ENCODE data around the gene AMN1. TPM values are rescaled to one million over a fixed set of nuclear protein-coding genes. Genes with fewer than 3 reads are reported as not detected.

AMN1 gene
- total RNA-seq, 1 experiment from 2014 or later = 12.1 TPM

GRCh38 chr12:31641509-31642090 is 87.2 kb downstream of the AMN1 start:
- TF ChIP-seq RELA (CRISPR knock-in tag; IDR thresholded peaks at IDR 0.05; ENCODE audit: borderline replicate concordance) (no peak), ZBTB21 (CRISPR knock-in tag; IDR thresholded peaks at IDR 0.05; ENCODE audit: borderline replicate concordance) (no peak)
- Mint-ChIP-seq H3K27ac (no peak overlapping the region), H3K9me3 (no peaks in the 10 kb centered on the region), H3K27me3 (ENCODE audit: low read depth) (no peaks in the 10 kb centered on the region), H3K36me3 (no peaks in the 10 kb centered on the region), H3K4me1 (peaks cover 1% of the 10 kb centered on the region; the same call in 1 of the 2 replicates), H3K4me3 (no peak overlapping the region)
- no peak for DNase-seq (ENCODE audit: low spot score)
- CTCF ChIA-PET = interaction anchor here (0.6 kb wide), 1 partner anchor 1084 kb away, joined by 3 read pairs; no protein-coding TSS in a partner anchor
- ATAC-seq = no peak
- POLR2A ChIA-PET = no interaction called here

DNA sequence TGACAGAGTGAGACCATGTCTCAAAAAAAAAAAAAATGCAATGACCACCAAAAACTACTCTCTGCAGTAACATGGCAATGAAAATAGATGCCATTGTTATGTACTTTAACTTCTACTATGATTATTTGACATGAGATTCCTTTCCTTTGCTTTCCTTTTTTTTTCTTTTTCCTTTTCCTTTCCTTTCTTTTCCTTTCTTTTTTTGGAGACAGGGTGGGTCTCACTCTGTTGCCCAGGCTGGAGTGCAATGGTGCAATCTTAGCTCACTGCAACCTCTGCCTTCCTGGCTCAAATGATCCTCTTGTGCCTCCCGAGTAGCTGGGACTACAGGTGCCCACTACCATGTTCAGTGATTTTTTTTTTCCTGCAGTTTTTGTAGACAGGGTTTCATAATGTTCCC is 94.2 kb downstream of the AMN1 start:
- POLR2A ChIA-PET = no interaction called here

GRCh38 chr12:31633464-31633863 is 95.4 kb downstream of the AMN1 start:
- DNase-seq (ENCODE audit: low spot score) = no peak
- Mint-ChIP-seq H3K4me3 (no peak overlapping the region), H3K36me3 (no peaks in the 10 kb centered on the region), H3K4me1 (peaks cover 7% of the 10 kb centered on the region), H3K27ac (no peak overlapping the region), H3K9me3 (no peaks in the 10 kb centered on the region), H3K27me3 (ENCODE audit: low read depth) (no peaks in the 10 kb centered on the region)
- TF ChIP-seq ZNF317 (CRISPR knock-in tag; IDR thresholded peaks at IDR 0.05; ENCODE audit: borderline replicate concordance, low read depth) (no peak), RORB (CRISPR knock-in tag; IDR thresholded peaks at IDR 0.05) (no peak), CREM (CRISPR knock-in tag; IDR thresholded peaks at IDR 0.05) (no peak), E2F4 (CRISPR knock-in tag; IDR thresholded peaks at IDR 0.05; ENCODE audit: borderline replicate concordance, low read depth) (no peak), CREB1 (CRISPR knock-in tag; IDR thresholded peaks at IDR 0.05) (no peak), FOXP4 (CRISPR knock-in tag; IDR thresholded peaks at IDR 0.05) (no peak), ETV6 (CRISPR knock-in tag; IDR thresholded peaks at IDR 0.05) (no peak)
- TF ChIP-seq, protein P1, sequence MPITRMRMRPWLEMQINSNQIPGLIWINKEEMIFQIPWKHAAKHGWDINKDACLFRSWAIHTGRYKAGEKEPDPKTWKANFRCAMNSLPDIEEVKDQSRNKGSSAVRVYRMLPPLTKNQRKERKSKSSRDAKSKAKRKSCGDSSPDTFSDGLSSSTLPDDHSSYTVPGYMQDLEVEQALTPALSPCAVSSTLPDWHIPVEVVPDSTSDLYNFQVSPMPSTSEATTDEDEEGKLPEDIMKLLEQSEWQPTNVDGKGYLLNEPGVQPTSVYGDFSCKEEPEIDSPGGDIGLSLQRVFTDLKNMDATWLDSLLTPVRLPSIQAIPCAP (CRISPR knock-in tag; IDR thresholded peaks at IDR 0.05) = no peak
- ChIA-PET POLR2A (no interaction called here), CTCF (no interaction called here)
- no peak for ATAC-seq

More for the DNA sequence above, 94.2 kb downstream of the AMN1 start:
- H3K27me3 Mint-ChIP-seq (ENCODE audit: low read depth) = no peaks in the 10 kb centered on the region
- DNase-seq (ENCODE audit: low spot score) (no peak), ATAC-seq (no peak)
- no peak for TF ChIP-seq CREM (CRISPR knock-in tag; IDR thresholded peaks at IDR 0.05)
- TF ChIP-seq NFYB (CRISPR knock-in tag; conservative IDR thresholded peaks at IDR 0.05; ENCODE audit: low read depth) = no peak
- TF ChIP-seq, protein P2, sequence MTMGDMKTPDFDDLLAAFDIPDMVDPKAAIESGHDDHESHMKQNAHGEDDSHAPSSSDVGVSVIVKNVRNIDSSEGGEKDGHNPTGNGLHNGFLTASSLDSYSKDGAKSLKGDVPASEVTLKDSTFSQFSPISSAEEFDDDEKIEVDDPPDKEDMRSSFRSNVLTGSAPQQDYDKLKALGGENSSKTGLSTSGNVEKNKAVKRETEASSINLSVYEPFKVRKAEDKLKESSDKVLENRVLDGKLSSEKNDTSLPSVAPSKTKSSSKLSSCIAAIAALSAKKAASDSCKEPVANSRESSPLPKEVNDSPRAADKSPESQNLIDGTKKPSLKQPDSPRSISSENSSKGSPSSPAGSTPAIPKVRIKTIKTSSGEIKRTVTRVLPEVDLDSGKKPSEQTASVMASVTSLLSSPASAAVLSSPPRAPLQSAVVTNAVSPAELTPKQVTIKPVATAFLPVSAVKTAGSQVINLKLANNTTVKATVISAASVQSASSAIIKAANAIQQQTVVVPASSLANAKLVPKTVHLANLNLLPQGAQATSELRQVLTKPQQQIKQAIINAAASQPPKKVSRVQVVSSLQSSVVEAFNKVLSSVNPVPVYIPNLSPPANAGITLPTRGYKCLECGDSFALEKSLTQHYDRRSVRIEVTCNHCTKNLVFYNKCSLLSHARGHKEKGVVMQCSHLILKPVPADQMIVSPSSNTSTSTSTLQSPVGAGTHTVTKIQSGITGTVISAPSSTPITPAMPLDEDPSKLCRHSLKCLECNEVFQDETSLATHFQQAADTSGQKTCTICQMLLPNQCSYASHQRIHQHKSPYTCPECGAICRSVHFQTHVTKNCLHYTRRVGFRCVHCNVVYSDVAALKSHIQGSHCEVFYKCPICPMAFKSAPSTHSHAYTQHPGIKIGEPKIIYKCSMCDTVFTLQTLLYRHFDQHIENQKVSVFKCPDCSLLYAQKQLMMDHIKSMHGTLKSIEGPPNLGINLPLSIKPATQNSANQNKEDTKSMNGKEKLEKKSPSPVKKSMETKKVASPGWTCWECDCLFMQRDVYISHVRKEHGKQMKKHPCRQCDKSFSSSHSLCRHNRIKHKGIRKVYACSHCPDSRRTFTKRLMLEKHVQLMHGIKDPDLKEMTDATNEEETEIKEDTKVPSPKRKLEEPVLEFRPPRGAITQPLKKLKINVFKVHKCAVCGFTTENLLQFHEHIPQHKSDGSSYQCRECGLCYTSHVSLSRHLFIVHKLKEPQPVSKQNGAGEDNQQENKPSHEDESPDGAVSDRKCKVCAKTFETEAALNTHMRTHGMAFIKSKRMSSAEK (CRISPR knock-in tag; IDR thresholded peaks at IDR 0.05; ENCODE audit: borderline replicate concordance) = no peak
- no peak for TF ChIP-seq SMAD3 (CRISPR knock-in tag; IDR thresholded peaks at IDR 0.05; ENCODE audit: borderline replicate concordance)
- TF ChIP-seq TEAD4 (CRISPR knock-in tag; IDR thresholded peaks at IDR 0.05) = no peak
- TF ChIP-seq NR1H2 (CRISPR knock-in tag; IDR thresholded peaks at IDR 0.05) = no peak
- TF ChIP-seq SMAD4 (CRISPR knock-in tag; IDR thresholded peaks at IDR 0.05) = no peak
- no peak for TF ChIP-seq NFE2L1 (CRISPR knock-in tag; IDR thresholded peaks at IDR 0.05)
- TF ChIP-seq, protein P3, sequence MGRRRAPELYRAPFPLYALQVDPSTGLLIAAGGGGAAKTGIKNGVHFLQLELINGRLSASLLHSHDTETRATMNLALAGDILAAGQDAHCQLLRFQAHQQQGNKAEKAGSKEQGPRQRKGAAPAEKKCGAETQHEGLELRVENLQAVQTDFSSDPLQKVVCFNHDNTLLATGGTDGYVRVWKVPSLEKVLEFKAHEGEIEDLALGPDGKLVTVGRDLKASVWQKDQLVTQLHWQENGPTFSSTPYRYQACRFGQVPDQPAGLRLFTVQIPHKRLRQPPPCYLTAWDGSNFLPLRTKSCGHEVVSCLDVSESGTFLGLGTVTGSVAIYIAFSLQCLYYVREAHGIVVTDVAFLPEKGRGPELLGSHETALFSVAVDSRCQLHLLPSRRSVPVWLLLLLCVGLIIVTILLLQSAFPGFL (CRISPR knock-in tag; IDR thresholded peaks at IDR 0.05; ENCODE audit: borderline replicate concordance) = no peak
- no peak for TF ChIP-seq ZNF219 (CRISPR knock-in tag; IDR thresholded peaks at IDR 0.05; ENCODE audit: borderline replicate concordance)
- TF ChIP-seq ZNF396 (CRISPR knock-in tag; IDR thresholded peaks at IDR 0.05; ENCODE audit: borderline replicate concordance) = no peak
- no peak overlapping the region for H3K4me3 Mint-ChIP-seq
- CTCF ChIA-PET = no interaction called here
- no peaks in the 10 kb centered on the region for H3K9me3 Mint-ChIP-seq
- no peak overlapping the region for H3K27ac Mint-ChIP-seq
- no peaks in the 10 kb centered on the region for H3K36me3 Mint-ChIP-seq
- peaks cover 7% of the 10 kb centered on the region for H3K4me1 Mint-ChIP-seq
